ENCODE measurements around the gene IFT88. TPM values are rescaled to one million over a fixed set of nuclear protein-coding genes. Genes with fewer than 3 reads are reported as not detected.

The IFT88 gene
- total RNA-seq, 1 donor = 20.3 TPM

- Histone ChIP-seq H3K27me3 (ENCODE audit: insufficient read depth, low read length) (no peaks in the 10 kb centered on the region), H3K79me2 (ENCODE audit: insufficient read depth, low read length) (no peaks in the 10 kb centered on the region), H3K9me3 (ENCODE audit: low read depth, low read length) (no peaks in the 10 kb centered on the region), H3K4me1 (ENCODE audit: insufficient read depth, low read length) (no peaks in the 10 kb centered on the region), H4K20me1 (ENCODE audit: insufficient read depth, low read length) (no peaks in the 10 kb centered on the region), H3K36me3 (ENCODE audit: insufficient read depth, low read length) (no peaks in the 10 kb centered on the region), H2AFZ (ENCODE audit: low read length) (peak overlapping the region; percentile 73), H3K27ac (ENCODE audit: low read depth, low read length) (no peak overlapping the region), H3K4me2 (ENCODE audit: insufficient read depth, low read length) (no peak overlapping the region), H3K4me3 (ENCODE audit: insufficient read depth, low read length) (no peak overlapping the region)
- no peak for DNase-seq (ENCODE audit: insufficient read length, low spot score, missing footprints)
- no peak for TF ChIP-seq CTCF (IDR thresholded peaks at IDR 0.05; ENCODE audit: extremely low read depth, low read depth, low read length)
These were observed 13.6 kb upstream of the IFT88 start for GRCh38 chr13:20553311-20553710.

GRCh38 chr13:20558982-20559381 is 8.0 kb upstream of the IFT88 start:
- Histone ChIP-seq H3K4me1 (ENCODE audit: insufficient read depth, low read length) (no peaks in the 10 kb centered on the region), H3K27me3 (ENCODE audit: insufficient read depth, low read length) (no peaks in the 10 kb centered on the region), H3K9me3 (ENCODE audit: low read depth, low read length) (no peaks in the 10 kb centered on the region), H3K4me3 (ENCODE audit: insufficient read depth, low read length) (no peak overlapping the region), H3K27ac (ENCODE audit: low read depth, low read length) (no peak overlapping the region), H3K36me3 (ENCODE audit: insufficient read depth, low read length) (no peaks in the 10 kb centered on the region), H4K20me1 (ENCODE audit: insufficient read depth, low read length) (no peaks in the 10 kb centered on the region), H3K79me2 (ENCODE audit: insufficient read depth, low read length) (no peaks in the 10 kb centered on the region), H3K4me2 (ENCODE audit: insufficient read depth, low read length) (no peak overlapping the region), H2AFZ (ENCODE audit: low read length) (no peak overlapping the region)
- no peak for TF ChIP-seq CTCF (IDR thresholded peaks at IDR 0.05; ENCODE audit: extremely low read depth, low read depth, low read length)
- DNase-seq (ENCODE audit: insufficient read length, low spot score, missing footprints) = no peak

- no peak overlapping the region for H3K4me2 ChIP-seq (ENCODE audit: insufficient read depth, low read length)
- DNase-seq (ENCODE audit: insufficient read length, low spot score, missing footprints) = no peak
- H3K9me3 ChIP-seq (ENCODE audit: low read depth, low read length) = no peaks in the 10 kb centered on the region
- TF ChIP-seq CTCF (IDR thresholded peaks at IDR 0.05; ENCODE audit: extremely low read depth, low read depth, low read length) = no peak
- H3K4me1 ChIP-seq (ENCODE audit: insufficient read depth, low read length) = no peaks in the 10 kb centered on the region
- H2AFZ ChIP-seq (ENCODE audit: low read length) = no peak overlapping the region
- H4K20me1 ChIP-seq (ENCODE audit: insufficient read depth, low read length) = no peaks in the 10 kb centered on the region
- no peak overlapping the region for H3K4me3 ChIP-seq (ENCODE audit: insufficient read depth, low read length)
- H3K36me3 ChIP-seq (ENCODE audit: insufficient read depth, low read length) = no peaks in the 10 kb centered on the region
- H3K27ac ChIP-seq (ENCODE audit: low read depth, low read length) = no peak overlapping the region
- no peaks in the 10 kb centered on the region for H3K27me3 ChIP-seq (ENCODE audit: insufficient read depth, low read length)
- H3K79me2 ChIP-seq (ENCODE audit: insufficient read depth, low read length) = no peaks in the 10 kb centered on the region
These were observed 7.1 kb upstream of the IFT88 start for GRCh38 chr13:20559659-20560356.

GRCh38 chr13:20561741-20562140 is 5.2 kb upstream of the IFT88 start:
- H3K4me3 ChIP-seq (ENCODE audit: insufficient read depth, low read length) = no peak overlapping the region
- no peak for DNase-seq (ENCODE audit: insufficient read length, low spot score, missing footprints)
- no peaks in the 10 kb centered on the region for H3K79me2 ChIP-seq (ENCODE audit: insufficient read depth, low read length)
- no peak overlapping the region for H3K27ac ChIP-seq (ENCODE audit: low read depth, low read length)
- H3K4me1 ChIP-seq (ENCODE audit: insufficient read depth, low read length) = no peaks in the 10 kb centered on the region
- no peaks in the 10 kb centered on the region for H4K20me1 ChIP-seq (ENCODE audit: insufficient read depth, low read length)
- H3K36me3 ChIP-seq (ENCODE audit: insufficient read depth, low read length) = no peaks in the 10 kb centered on the region
- H3K4me2 ChIP-seq (ENCODE audit: insufficient read depth, low read length) = no peak overlapping the region
- no peak for TF ChIP-seq CTCF (IDR thresholded peaks at IDR 0.05; ENCODE audit: extremely low read depth, low read depth, low read length)
- H3K27me3 ChIP-seq (ENCODE audit: insufficient read depth, low read length) = no peaks in the 10 kb centered on the region
- peaks cover 6% of the 10 kb centered on the region for H3K9me3 ChIP-seq (ENCODE audit: low read depth, low read length)
- no peak overlapping the region for H2AFZ ChIP-seq (ENCODE audit: low read length)
